GM12874 (cell line): ENCODE results near the gene PDE4D.

ENCODE experiments used
- CTCF ChIP-seq: IDR thresholded peaks from 2 replicates; pipeline ENCODE4 v1.5.1; 2011; ENCODE audit warnings: low read depth, mild to moderate bottlenecking, control low read depth, low read length, moderate library complexity; ENCODE audit not compliant: insufficient read depth

PDE4D gene

GRCh38 chr5:59036274-59036961, 857.1 kb downstream of the PDE4D start:
- TF ChIP-seq CTCF, result no peak

- TF ChIP-seq CTCF, result no peak
These were observed 857.8 kb downstream of the PDE4D start for GRCh38 chr5:59035681-59036080.

- peak; percentile 39; the same call in 1 of the 2 replicates for TF ChIP-seq CTCF
These were observed 858.9 kb downstream of the PDE4D start for GRCh38 chr5:59034498-59035186.

GRCh38 chr5:59027145-59027907, 866.2 kb downstream of the PDE4D start:
- no peak for TF ChIP-seq CTCF

GRCh38 chr5:59025734-59026133, 867.8 kb downstream of the PDE4D start:
- no peak for TF ChIP-seq CTCF

GRCh38 chr5:59021837-59022514, 871.5 kb downstream of the PDE4D start:
- no peak for TF ChIP-seq CTCF

GRCh38 chr5:59021286-59021673, 872.2 kb downstream of the PDE4D start:
- TF ChIP-seq CTCF, result no peak
